Measurements from ENCODE around the gene ZFP36. TPM values are rescaled to one million over a fixed set of nuclear protein-coding genes. Genes with fewer than 3 reads are reported as not detected.

ZFP36 gene
- total and polyA plus RNA-seq, 3 donors from 2014 or later: 46.4 to 90.9 (median 77.7) TPM

DNA sequence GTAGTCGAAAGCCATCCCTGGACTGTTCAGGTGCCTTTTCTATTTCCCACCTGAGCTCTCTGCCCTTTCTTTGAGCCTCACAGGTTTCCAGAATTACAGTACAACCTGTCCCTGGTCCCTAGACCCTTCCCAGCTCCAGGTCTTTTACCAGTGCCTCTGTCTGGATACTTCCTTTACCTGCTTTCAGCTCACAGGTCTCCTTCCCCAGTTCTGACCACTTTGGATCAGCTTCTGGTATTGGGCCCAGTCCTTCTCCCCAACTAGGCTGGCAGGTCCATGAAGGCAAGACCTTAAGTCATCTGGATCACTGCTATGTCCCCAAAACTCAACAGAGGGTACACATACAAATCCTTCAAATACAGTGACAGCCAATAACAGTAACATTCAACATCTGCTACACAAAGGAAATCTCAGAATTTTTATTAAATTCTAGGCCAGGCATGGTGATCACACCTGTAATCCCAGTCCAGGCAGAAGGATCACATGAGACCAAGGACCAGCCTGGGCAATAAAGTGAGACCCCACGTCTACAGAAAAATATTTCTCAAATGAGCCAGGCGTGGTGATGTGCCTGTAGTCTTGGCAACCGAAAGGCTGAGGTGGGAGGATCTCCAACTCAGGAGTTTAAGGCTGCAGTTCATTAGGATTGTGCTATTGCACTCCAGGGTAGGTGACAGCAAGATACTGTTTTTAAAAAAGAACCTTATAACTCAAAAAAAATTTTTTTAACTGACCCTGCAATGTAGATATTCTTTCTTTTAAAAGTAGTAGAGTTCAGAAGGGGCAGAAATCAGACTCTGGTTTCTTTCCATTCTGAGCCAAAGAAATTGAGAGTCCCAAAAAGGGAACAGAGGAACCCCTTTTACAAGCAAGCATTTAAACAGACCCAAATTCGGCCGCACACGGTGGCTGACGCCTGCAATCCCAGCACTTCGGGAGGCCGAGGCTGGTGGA, 27.8 kb downstream of the ZFP36 start:
- no peak for DNase-seq
- Histone ChIP-seq H3K36me3 (ENCODE audit: low read depth, missing control alignments) (no peaks in the 10 kb centered on the region), H3K9me3 (no peaks in the 10 kb centered on the region), H3K27ac (peak overlapping the region in 1 of 2 donors; percentile 82), H3K4me3 (peak overlapping the region in 1 of 2 donors; percentile 98), H3K27me3 (no peaks in the 10 kb centered on the region), H3K4me1 (peaks cover 20% of the 10 kb centered on the region)
- TF ChIP-seq POLR2A (IDR thresholded peaks at IDR 0.05): no peak
- TF ChIP-seq, protein P1, sequence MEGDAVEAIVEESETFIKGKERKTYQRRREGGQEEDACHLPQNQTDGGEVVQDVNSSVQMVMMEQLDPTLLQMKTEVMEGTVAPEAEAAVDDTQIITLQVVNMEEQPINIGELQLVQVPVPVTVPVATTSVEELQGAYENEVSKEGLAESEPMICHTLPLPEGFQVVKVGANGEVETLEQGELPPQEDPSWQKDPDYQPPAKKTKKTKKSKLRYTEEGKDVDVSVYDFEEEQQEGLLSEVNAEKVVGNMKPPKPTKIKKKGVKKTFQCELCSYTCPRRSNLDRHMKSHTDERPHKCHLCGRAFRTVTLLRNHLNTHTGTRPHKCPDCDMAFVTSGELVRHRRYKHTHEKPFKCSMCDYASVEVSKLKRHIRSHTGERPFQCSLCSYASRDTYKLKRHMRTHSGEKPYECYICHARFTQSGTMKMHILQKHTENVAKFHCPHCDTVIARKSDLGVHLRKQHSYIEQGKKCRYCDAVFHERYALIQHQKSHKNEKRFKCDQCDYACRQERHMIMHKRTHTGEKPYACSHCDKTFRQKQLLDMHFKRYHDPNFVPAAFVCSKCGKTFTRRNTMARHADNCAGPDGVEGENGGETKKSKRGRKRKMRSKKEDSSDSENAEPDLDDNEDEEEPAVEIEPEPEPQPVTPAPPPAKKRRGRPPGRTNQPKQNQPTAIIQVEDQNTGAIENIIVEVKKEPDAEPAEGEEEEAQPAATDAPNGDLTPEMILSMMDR (IDR thresholded peaks at IDR 0.05): no peak
- WGBS, 2 donors: 33 to 34% methylated on average over 10 of the region's 10 CpGs
- intact Hi-C loops (cut with DNase I; ENCODE audit: low total_unique reads): no loop called here

DNA sequence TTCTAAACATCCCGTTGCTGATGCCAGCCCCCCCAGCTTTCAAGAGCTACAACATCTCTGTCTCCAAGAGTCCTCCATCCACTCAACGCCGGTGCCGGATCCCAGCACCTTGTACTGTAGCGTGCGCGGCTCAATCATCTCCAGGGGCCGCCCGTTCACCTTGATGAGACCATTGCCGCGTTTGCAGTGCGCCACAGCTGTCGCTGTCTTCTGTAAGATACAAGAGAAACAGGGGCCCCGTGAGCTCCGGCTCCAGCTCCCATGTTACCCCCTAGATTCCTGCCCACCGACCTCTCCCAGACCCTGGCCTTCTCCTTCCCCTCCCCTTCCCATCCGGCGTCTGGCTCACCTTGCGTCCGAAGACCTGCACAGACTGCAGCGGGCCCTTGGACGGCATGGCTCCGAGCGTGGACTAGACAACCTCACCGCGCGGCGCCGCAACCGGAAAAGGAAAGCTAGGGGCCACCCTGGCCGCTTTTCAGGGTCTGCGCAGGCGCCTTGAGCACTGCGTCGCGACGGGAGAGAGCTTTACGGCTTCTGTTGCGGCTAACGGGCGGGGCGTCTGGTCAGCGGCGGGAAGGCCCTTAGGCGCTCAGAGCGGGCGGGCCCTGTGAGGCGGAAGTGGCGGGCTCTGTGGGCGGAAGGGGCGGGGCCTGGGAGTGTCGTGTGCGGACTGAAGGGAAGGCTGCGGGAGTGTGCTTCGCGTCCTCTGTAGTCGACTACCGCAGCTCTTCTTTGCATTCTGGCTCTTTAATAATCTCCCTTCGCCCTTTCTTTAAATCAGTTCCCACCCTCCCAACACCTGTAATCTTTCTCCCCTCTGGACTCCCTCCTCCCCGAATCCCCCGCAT, 29.1 kb downstream of the ZFP36 start, which contains the start of gene RPS16:
Gene RPS16, minus strand, starts transcription at position 451 of the 851 bp plus-strand sequence. Its CDS starts 54 bp downstream, at position 397.
- Histone ChIP-seq H3K36me3 (ENCODE audit: low read depth, missing control alignments) (no peaks in the 10 kb centered on the region), H3K27ac (peak within 1 kb of the TSS; percentile 82 to 86), H3K4me3 (peak within 1 kb of the TSS; percentile 93 to 98), H3K27me3 (no peaks in the 10 kb centered on the region), H3K4me1 (peaks cover 24% of the 10 kb centered on the region), H3K9me3 (no peaks in the 10 kb centered on the region)
- 0% methylated on average over 38 to 61 of the region's 61 CpGs for WGBS, 2 donors
- intact Hi-C loops (cut with DNase I; ENCODE audit: low total_unique reads): no loop called here
- DNase-seq: peak; percentile 99
- TF ChIP-seq, protein P1 (IDR thresholded peaks at IDR 0.05): peak in 2 of 3 experiments; percentile 26 to 59
- TF ChIP-seq POLR2A (IDR thresholded peaks at IDR 0.05): peak; percentile 62

DNA sequence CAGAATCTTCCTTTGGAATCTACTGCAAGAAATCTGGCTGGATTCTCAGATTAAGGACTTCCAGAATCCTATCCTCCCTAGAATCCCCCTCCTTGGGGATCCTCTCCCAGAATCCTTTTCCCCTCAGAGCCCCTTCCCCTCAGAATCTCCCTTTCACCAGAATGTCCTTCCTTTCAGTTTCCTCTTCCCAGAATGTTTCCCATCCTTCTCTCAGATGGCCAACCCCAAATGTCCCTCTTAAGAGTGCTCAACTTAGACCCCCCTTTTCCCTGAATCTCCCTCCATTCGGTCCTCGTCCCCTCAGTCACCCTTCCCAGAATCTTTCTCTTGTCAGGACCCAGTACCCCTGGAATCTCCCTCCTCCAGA, 29.7 kb downstream of the ZFP36 start:
- Histone ChIP-seq H3K4me3 (peak overlapping the region; percentile 93 to 98), H3K36me3 (ENCODE audit: low read depth, missing control alignments) (no peaks in the 10 kb centered on the region), H3K4me1 (peaks cover 24% of the 10 kb centered on the region), H3K27me3 (no peaks in the 10 kb centered on the region), H3K27ac (peak overlapping the region; percentile 67 to 86), H3K9me3 (no peaks in the 10 kb centered on the region)
- intact Hi-C loops (cut with DNase I; ENCODE audit: low total_unique reads): no loop called here
- TF ChIP-seq, protein P1 (IDR thresholded peaks at IDR 0.05): no peak
- no peak for TF ChIP-seq POLR2A (IDR thresholded peaks at IDR 0.05)
- no peak for DNase-seq
- WGBS, 2 donors: 0 to 7% methylated on average over 2 of the region's 2 CpGs

DNA sequence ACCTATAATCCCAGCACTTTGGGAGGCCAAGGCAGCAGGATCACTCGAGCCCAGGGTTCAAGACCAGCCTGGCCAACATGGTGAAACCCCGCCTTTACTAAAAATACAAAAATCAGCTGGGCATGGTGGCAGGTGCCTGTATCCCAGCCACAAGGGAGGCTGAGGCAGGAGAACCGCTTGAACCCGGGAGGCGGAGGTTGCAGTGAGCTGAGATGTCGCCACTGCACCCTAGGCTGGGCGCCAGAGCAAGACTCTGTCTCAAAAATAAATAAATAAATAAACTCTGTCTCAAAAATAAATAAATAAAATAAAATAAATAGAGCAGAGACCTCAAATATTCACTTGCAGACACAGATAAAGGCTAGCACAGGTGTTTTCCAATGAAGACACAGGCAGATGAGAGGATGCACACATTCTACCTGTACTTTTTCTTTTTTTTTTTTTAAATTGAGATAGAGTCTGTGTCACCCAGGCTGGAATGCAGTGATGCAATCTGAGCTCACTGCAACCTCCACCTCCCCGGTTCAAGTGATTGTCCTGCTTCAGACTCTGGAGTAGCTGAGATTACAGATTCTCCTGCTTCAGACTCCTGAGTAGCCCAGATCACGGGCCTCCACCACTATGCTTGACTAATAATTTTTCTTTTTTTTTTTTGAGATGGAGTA, 31.8 kb downstream of the ZFP36 start:
- intact Hi-C loops (cut with DNase I; ENCODE audit: low total_unique reads): no loop called here
- no peaks in the 10 kb centered on the region for H3K36me3 ChIP-seq (ENCODE audit: low read depth, missing control alignments)
- no peaks in the 10 kb centered on the region for H3K9me3 ChIP-seq
- H3K4me1 ChIP-seq: peaks cover 24% of the 10 kb centered on the region
- DNase-seq: no peak
- H3K4me3 ChIP-seq: no peak overlapping the region
- H3K27ac ChIP-seq: no peak overlapping the region
- no peaks in the 10 kb centered on the region for H3K27me3 ChIP-seq
- 84 to 91% methylated on average over 9 of the region's 9 CpGs for WGBS, 2 donors
- no peak for TF ChIP-seq POLR2A (IDR thresholded peaks at IDR 0.05)
- TF ChIP-seq, protein P1 (IDR thresholded peaks at IDR 0.05): no peak
